SU-DHL-6 (cell line): Measurements from ENCODE around the gene RASSF5.

ENCODE experiments used
- H2AFZ ChIP-seq: fragments of 200-600 bp; sonication (generic); 2 replicates; pipeline ENCODE4 v1.6.1; 2014; ENCODE audit warnings: low read depth, mild to moderate bottlenecking, moderate library complexity, mixed read lengths, antibody characterized with exemption, low read length; ENCODE audit not compliant: severe bottlenecking
- H3F3A ChIP-seq: fragments of 200-600 bp; shearing (Covaris generic); 2 replicates; pipeline ENCODE4 v1.6.0; 2016; ENCODE audit warnings: antibody characterized with exemption, mild to moderate bottlenecking; ENCODE audit not compliant: insufficient read depth
- H3K27ac ChIP-seq: fragments of 200-600 bp; sonication (generic); 2 replicates; pipeline ENCODE4 v1.5.1; 2016; ENCODE audit warnings: low read depth, mild to moderate bottlenecking, low read length, moderate library complexity, mixed read lengths
- H3K27me3 ChIP-seq: fragments of 200-600 bp; sonication (generic), shearing (Covaris generic); 2 replicates; pipeline ENCODE4 v1.6.0; 2014; ENCODE audit warnings: mild to moderate bottlenecking, low read length
- H3K36me3 ChIP-seq: fragments of 200-600 bp; sonication (generic); 2 replicates; pipeline ENCODE4 v1.6.1; 2014; ENCODE audit warnings: mild to moderate bottlenecking, low read length, mixed read lengths
- H3K4me2 ChIP-seq: fragments of 300-600, 200-600 bp; shearing (Covaris generic), sonication (generic); 2 replicates; pipeline ENCODE4 v1.6.0; 2014; ENCODE audit warnings: low read length, low read depth, mild to moderate bottlenecking; ENCODE audit not compliant: poor library complexity, severe bottlenecking
- H3K4me3 ChIP-seq: fragments of 200-600 bp; sonication (generic); 2 replicates; pipeline ENCODE4 v1.5.1; 2014; ENCODE audit warnings: antibody characterized with exemption, low read length, mild to moderate bottlenecking, mixed read lengths; ENCODE audit not compliant: insufficient read depth, poor library complexity, severe bottlenecking
- H3K79me2 ChIP-seq: fragments of 200-600 bp; sonication (generic); 2 replicates; pipeline ENCODE4 v1.6.1; 2014; ENCODE audit warnings: mild to moderate bottlenecking, low read length, moderate library complexity; ENCODE audit not compliant: insufficient read depth
- H3K9ac ChIP-seq: fragments of 200-600 bp; sonication (generic); 2 replicates; pipeline ENCODE4 v1.7.0; 2014; ENCODE audit warnings: mild to moderate bottlenecking, low read length
- H3K9me2 ChIP-seq: fragments of 200-600 bp; sonication (generic); replicated peaks from 2 replicates; pipeline ENCODE4 v1.6.1; 2014; ENCODE audit warnings: low read length; ENCODE audit not compliant: insufficient read depth
- H3K9me3 ChIP-seq: fragments of 200-600 bp; sonication (generic); 2 replicates; pipeline ENCODE4 v1.6.1; 2014; ENCODE audit warnings: low read length, mixed read lengths; ENCODE audit not compliant: insufficient read depth
- H4K20me1 ChIP-seq: fragments of 200-600 bp; sonication (generic); 2 replicates; pipeline ENCODE4 v1.6.1; 2014; ENCODE audit warnings: low read depth, mild to moderate bottlenecking, antibody characterized with exemption, low read length, moderate library complexity, mixed read lengths
- EZH2phosphoT487 ChIP-seq: fragments of 200-600 bp; sonication (generic), shearing (Covaris generic); conservative IDR thresholded peaks from 2 replicates; pipeline ENCODE4 v1.6.1; 2018; ENCODE audit warnings: mild to moderate bottlenecking, antibody characterized with exemption, low read length, moderate library complexity, mixed read lengths
- TF ChIP-seq, protein P1 (sequence below): fragments of 200-600 bp; sonication (generic); IDR thresholded peaks from one replicate; pipeline ENCODE4 v1.5.1; 2017; ENCODE audit warnings: antibody characterized with exemption, mild to moderate bottlenecking, low read length, moderate library complexity; ENCODE audit not compliant: insufficient read depth, poor library complexity, severe bottlenecking

RASSF5 gene

GRCh38 chr1:206555473-206555935 lies 48.2 kb downstream of the RASSF5 start:
- Histone ChIP-seq H3K4me3 (no peak overlapping the region), H3K4me2 (peak overlapping the region; percentile 92), H2AFZ (no peak overlapping the region), H3K9me3 (no peaks in the 10 kb centered on the region), H3K27ac (peak overlapping the region; percentile 10; the same call in 1 of the 2 replicates), H4K20me1 (no peaks in the 10 kb centered on the region), H3K36me3 (no peaks in the 10 kb centered on the region), H3K27me3 (no peaks in the 10 kb centered on the region), H3K9ac (peak overlapping the region; percentile 33; the same call in 1 of the 2 replicates), H3F3A (peaks cover 25% of the 10 kb centered on the region), H3K79me2 (peaks cover 26% of the 10 kb centered on the region), H3K9me2 (no peaks in the 10 kb centered on the region)
- TF ChIP-seq EZH2phosphoT487: no peak
- TF ChIP-seq, protein P1, sequence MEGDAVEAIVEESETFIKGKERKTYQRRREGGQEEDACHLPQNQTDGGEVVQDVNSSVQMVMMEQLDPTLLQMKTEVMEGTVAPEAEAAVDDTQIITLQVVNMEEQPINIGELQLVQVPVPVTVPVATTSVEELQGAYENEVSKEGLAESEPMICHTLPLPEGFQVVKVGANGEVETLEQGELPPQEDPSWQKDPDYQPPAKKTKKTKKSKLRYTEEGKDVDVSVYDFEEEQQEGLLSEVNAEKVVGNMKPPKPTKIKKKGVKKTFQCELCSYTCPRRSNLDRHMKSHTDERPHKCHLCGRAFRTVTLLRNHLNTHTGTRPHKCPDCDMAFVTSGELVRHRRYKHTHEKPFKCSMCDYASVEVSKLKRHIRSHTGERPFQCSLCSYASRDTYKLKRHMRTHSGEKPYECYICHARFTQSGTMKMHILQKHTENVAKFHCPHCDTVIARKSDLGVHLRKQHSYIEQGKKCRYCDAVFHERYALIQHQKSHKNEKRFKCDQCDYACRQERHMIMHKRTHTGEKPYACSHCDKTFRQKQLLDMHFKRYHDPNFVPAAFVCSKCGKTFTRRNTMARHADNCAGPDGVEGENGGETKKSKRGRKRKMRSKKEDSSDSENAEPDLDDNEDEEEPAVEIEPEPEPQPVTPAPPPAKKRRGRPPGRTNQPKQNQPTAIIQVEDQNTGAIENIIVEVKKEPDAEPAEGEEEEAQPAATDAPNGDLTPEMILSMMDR: no peak

DNA sequence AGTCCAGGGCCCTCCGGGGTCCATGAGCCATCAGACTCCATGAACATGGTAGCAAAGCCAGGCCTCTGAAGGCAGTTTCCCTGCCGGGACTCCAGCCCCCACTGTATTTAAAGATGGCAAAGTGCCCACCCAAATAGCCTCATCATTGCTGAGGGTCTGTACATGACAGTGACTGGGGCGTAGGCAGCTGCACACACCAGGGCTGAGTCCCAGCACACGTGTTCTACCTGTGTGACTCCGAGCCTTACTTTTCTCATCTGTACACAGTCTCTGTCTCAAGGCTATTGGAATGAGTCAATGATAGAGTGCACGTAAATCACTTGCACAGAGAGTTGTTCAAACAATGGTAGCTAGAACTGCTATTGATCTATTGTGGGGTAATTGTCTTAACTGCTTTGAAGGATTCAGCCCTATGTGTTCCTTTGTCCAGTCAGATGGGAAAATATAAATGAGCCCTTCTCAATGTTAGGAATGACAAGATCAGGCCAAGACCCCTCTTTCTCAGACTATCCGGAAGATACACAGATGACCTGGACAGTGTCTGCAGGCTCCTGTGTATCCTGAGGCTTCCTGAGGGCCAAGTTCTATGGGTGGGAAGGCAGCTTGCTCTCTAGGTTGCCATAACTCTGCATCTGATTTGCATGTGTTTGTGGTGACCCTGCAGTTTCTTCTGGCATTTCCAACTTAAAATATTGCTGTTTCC lies 48.9 kb downstream of the RASSF5 start:
- Histone ChIP-seq H2AFZ (no peak overlapping the region), H3K27me3 (no peaks in the 10 kb centered on the region), H4K20me1 (no peaks in the 10 kb centered on the region), H3F3A (peaks cover 25% of the 10 kb centered on the region), H3K4me2 (peak overlapping the region; percentile 92), H3K9ac (peak overlapping the region; percentile 90; the same call in 1 of the 2 replicates), H3K36me3 (no peaks in the 10 kb centered on the region), H3K4me3 (no peak overlapping the region), H3K79me2 (peaks cover 32% of the 10 kb centered on the region), H3K9me2 (no peaks in the 10 kb centered on the region), H3K27ac (no peak overlapping the region), H3K9me3 (no peaks in the 10 kb centered on the region)
- no peak for TF ChIP-seq EZH2phosphoT487

DNA sequence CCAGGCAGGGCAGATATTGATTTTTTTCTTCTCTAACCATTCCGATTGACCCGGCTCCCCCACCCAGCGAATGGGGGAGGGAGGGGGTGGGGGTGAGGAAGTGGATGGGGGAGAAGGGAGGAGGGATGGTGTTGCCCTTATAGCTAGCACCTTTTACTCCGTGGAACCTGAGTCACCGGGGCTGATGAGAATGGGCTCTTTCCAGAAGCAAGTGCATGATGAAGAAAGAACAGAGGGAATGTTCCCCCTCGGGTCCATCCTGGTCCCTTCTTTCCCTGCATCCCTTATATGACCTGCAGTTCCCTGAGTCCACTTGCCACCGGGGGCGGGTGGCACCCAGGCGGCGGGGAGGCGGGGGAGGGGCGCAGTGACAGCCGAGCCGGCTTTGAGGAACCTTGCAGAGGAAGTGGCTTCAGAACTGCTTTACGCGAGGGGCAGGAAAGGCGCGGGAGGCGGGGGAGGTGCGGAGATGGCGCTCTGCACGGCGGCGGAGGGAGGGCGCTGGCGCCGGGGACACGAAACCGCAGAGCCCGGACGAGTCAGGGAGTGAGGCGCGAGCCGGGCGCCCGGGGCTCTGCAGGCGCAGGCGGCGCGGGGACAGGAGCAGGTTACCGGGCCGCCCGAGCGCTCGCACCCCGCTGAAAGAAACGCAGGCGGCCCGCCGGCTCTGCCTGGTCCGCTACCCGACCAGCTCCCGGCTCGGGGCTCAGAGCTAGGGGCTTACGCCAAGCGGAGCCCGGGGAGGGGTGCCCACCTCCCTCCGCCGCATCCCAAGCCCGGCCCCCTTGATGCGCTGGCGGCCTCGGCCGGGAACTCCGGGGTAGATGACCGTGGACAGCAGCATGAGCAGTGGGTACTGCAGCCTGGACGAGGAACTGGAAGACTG lies 49.7 kb downstream of the RASSF5 start:
- Histone ChIP-seq H3K9me2 (no peaks in the 10 kb centered on the region), H3K27ac (peak overlapping the region; percentile 91), H3K79me2 (peaks cover 32% of the 10 kb centered on the region), H4K20me1 (no peaks in the 10 kb centered on the region), H3K36me3 (no peaks in the 10 kb centered on the region), H3K27me3 (no peaks in the 10 kb centered on the region), H3F3A (peaks cover 25% of the 10 kb centered on the region), H3K9me3 (no peaks in the 10 kb centered on the region), H3K9ac (peak overlapping the region; percentile 90), H3K4me3 (peak overlapping the region; percentile 70), H2AFZ (peak overlapping the region; percentile 8), H3K4me2 (peak overlapping the region; percentile 92)
- TF ChIP-seq EZH2phosphoT487: no peak
- TF ChIP-seq, protein P1: no peak
